Activated naive CD8-positive, alpha-beta T cell treated with anti-CD3 and anti-CD28 coated beads for 36 hours (primary cell): ENCODE results near the gene WDR45B. TPM values are rescaled to one million over a fixed set of nuclear protein-coding genes. Genes with fewer than 3 reads are reported as not detected.

Experiments used
- DNase-seq: peaks from one replicate; pipeline ENCODE4 v3.0.0; 2021
- H3K27ac Mint-ChIP-seq: one replicate; pipeline ENCODE4 v1.8.0; 2022; ENCODE audit warnings: mild to moderate bottlenecking, moderate library complexity, mixed read lengths
- H3K27me3 Mint-ChIP-seq: one replicate; pipeline ENCODE4 v1.8.0; 2022; ENCODE audit warnings: mild to moderate bottlenecking, mixed read lengths
- H3K36me3 Mint-ChIP-seq: one replicate; pipeline ENCODE4 v1.8.0; 2021; ENCODE audit warnings: mild to moderate bottlenecking, mixed read lengths
- H3K4me1 Mint-ChIP-seq: one replicate; pipeline ENCODE4 v1.8.0; 2021; ENCODE audit warnings: mixed read lengths
- H3K4me3 Mint-ChIP-seq: one replicate; pipeline ENCODE4 v1.8.0; 2022; ENCODE audit warnings: mild to moderate bottlenecking, moderate library complexity, mixed read lengths
- H3K9me3 Mint-ChIP-seq: one replicate; pipeline ENCODE4 v1.8.0; 2022; ENCODE audit warnings: mixed read lengths
- total RNA-seq, 2 experiments: library from RNA; stranded (reverse); gene quantifications; one replicate each; pipeline ENCODE4 v1.2.3, GENCODE V29; 2021

Gene WDR45B
- total RNA-seq, 2 experiments from 2014 or later: 60.3 to 61.1 TPM

DNA sequence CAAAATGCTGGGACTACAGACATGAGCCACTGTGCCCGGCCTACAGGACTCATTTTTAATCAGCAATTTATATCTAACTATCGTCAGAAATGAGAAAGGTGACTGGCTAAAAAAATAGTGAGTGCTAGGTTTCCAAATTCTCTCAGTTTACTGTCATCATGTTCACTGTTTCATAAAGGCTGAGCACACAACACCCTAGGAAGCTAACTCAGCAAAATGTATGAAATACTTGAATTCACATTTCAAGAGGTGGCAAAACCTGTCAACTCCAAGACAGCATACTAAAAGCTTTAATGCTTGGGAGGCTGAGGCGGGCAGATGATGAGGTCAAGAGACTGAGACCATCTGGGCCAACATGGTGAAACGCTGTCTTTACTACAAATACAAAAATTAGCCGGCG lies 16.7 kb downstream of the WDR45B start:
- Mint-ChIP-seq H3K27me3 (no peaks in the 10 kb centered on the region), H3K4me1 (peaks cover 16% of the 10 kb centered on the region), H3K27ac (no peak overlapping the region), H3K36me3 (peaks cover 23% of the 10 kb centered on the region), H3K9me3 (no peaks in the 10 kb centered on the region), H3K4me3 (no peak overlapping the region)
- no peak for DNase-seq

- peaks cover 24% of the 10 kb centered on the region for H3K36me3 Mint-ChIP-seq
- DNase-seq: no peak
- no peaks in the 10 kb centered on the region for H3K27me3 Mint-ChIP-seq
- no peaks in the 10 kb centered on the region for H3K9me3 Mint-ChIP-seq
- H3K4me3 Mint-ChIP-seq: no peak overlapping the region
- no peak overlapping the region for H3K27ac Mint-ChIP-seq
- H3K4me1 Mint-ChIP-seq: peaks cover 12% of the 10 kb centered on the region
Observed at GRCh38 chr17:82630212-82630611, 18.0 kb downstream of the WDR45B start.

DNA sequence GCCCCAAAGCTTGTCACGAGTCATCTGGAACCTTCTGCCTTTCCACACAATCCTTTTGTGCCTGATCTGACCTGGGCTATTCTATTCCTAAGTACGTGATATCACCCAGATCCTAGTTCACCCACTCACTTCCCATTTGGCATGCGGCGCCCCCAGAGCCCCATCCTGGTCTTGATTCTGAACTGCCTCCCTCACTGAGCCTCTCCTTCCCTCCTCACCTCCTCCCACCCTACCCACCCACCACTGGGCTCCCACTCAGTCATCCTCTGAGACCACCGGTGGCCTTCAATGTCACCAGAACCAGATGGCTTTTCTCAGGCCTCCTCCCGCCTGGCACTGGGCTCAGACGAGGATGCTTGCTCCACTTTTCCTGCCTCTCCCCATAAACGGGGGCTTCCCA lies 18.5 kb downstream of the WDR45B start:
- no peak for DNase-seq
- Mint-ChIP-seq H3K9me3 (no peaks in the 10 kb centered on the region), H3K4me3 (no peak overlapping the region), H3K4me1 (peaks cover 11% of the 10 kb centered on the region), H3K27ac (no peak overlapping the region), H3K27me3 (no peaks in the 10 kb centered on the region), H3K36me3 (peaks cover 28% of the 10 kb centered on the region)

GRCh38 chr17:82627405-82627804 lies 20.8 kb downstream of the WDR45B start:
- no peak for DNase-seq
- Mint-ChIP-seq H3K9me3 (no peaks in the 10 kb centered on the region), H3K4me1 (no peaks in the 10 kb centered on the region), H3K36me3 (peaks cover 30% of the 10 kb centered on the region), H3K4me3 (no peak overlapping the region), H3K27ac (no peak overlapping the region), H3K27me3 (no peaks in the 10 kb centered on the region)

- DNase-seq: no peak
- no peak overlapping the region for H3K27ac Mint-ChIP-seq
- no peak overlapping the region for H3K4me3 Mint-ChIP-seq
- no peaks in the 10 kb centered on the region for H3K9me3 Mint-ChIP-seq
- H3K4me1 Mint-ChIP-seq: no peaks in the 10 kb centered on the region
- no peaks in the 10 kb centered on the region for H3K27me3 Mint-ChIP-seq
- peaks cover 29% of the 10 kb centered on the region for H3K36me3 Mint-ChIP-seq
Observed at GRCh38 chr17:82623707-82624106, 24.5 kb downstream of the WDR45B start.

- no peak overlapping the region for H3K4me3 Mint-ChIP-seq
- H3K9me3 Mint-ChIP-seq: no peaks in the 10 kb centered on the region
- H3K27ac Mint-ChIP-seq: no peak overlapping the region
- H3K27me3 Mint-ChIP-seq: no peaks in the 10 kb centered on the region
- H3K36me3 Mint-ChIP-seq: peaks cover 23% of the 10 kb centered on the region
- DNase-seq: no peak
- no peaks in the 10 kb centered on the region for H3K4me1 Mint-ChIP-seq
Observed at GRCh38 chr17:82619641-82620040, 28.6 kb downstream of the WDR45B start.

- DNase-seq: no peak
- Mint-ChIP-seq H3K9me3 (no peaks in the 10 kb centered on the region), H3K4me3 (no peak overlapping the region), H3K27me3 (no peaks in the 10 kb centered on the region), H3K27ac (no peak overlapping the region), H3K36me3 (peaks cover 22% of the 10 kb centered on the region), H3K4me1 (no peaks in the 10 kb centered on the region)
Observed at GRCh38 chr17:82619211-82619610, 29.0 kb downstream of the WDR45B start.

DNA sequence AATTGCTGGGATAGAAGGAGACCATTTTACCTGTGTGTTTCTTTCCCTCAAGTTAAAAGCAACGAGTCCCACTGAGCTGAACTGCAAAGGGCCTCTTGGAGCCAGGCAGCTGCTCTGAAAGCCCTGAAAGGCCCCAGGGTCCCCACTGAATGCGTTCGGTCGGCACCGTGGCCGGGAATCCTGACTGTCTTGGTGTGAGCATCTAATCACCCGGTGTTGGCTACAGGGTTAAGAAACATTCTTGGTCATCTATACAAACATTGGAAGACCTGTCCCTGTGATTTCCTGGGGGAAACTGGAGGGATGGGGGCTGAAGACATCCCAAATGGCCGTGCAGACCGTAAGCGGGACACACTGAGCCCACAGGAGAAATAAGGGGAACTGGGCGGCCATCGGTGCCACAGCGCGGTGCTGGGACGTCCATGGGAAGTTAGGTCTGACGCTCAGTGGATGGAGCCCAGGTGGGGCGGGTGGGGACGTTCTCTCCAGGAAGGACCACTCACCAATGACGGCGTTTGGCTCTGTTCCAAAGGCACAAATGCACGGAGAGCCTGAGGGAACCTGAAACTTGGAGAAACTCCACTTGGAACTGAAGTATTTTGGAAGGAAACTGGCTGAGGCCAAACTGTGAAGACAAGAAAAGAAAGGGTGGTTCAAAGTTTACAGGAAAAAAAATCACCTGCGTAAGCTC lies 32.1 kb downstream of the WDR45B start:
- Mint-ChIP-seq H3K27me3 (no peaks in the 10 kb centered on the region), H3K4me3 (no peak overlapping the region), H3K9me3 (no peaks in the 10 kb centered on the region), H3K36me3 (peaks cover 22% of the 10 kb centered on the region), H3K4me1 (peaks cover 2% of the 10 kb centered on the region), H3K27ac (no peak overlapping the region)
- DNase-seq: no peak

DNA sequence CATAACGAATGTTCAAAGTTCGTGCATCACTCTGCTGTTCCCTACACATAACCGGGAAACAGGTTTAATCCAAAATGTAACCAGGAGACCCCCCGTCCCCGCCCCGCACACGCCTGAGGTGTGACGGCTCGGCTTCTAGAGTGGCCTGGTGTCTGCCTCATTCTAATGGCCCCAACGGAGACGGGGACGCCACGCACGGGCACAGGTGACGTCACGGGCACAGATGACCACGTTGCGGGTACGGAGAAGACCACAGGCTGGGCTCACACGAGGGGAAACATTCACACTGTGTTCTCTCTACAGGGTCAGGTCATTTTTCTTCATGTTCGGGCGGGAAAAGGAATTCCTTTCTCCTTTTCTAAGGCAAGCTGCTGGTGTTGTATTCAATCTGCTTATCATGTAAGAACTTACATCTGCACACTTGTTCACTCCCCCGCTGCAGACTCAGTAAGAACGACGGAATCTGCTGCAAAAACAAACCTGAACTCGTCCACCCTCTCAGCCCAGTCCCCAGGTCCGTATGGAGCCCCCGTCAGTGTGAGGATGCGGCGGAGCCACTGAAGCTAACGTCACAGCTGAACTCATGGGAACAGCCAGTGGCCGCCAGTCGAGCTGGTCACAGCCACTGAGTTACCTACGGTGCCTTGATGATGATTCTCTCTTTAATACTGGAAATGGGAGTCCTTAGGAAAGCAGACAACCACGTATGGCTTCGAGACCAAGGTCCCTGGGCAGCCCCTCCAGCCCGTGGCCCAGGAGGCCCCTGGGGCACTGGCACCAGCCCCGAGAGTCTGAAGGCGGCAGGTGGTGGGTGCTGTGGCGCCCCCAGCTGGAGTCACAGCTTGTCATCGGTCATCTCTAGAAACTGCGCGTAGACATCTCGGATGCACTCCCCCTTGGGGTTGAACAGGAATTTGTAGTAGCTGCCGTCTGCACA lies 32.9 kb downstream of the WDR45B start:
- Mint-ChIP-seq H3K4me3 (no peak overlapping the region), H3K36me3 (peaks cover 24% of the 10 kb centered on the region), H3K27me3 (no peaks in the 10 kb centered on the region), H3K27ac (no peak overlapping the region), H3K4me1 (peaks cover 2% of the 10 kb centered on the region), H3K9me3 (no peaks in the 10 kb centered on the region)
- no peak for DNase-seq

DNA sequence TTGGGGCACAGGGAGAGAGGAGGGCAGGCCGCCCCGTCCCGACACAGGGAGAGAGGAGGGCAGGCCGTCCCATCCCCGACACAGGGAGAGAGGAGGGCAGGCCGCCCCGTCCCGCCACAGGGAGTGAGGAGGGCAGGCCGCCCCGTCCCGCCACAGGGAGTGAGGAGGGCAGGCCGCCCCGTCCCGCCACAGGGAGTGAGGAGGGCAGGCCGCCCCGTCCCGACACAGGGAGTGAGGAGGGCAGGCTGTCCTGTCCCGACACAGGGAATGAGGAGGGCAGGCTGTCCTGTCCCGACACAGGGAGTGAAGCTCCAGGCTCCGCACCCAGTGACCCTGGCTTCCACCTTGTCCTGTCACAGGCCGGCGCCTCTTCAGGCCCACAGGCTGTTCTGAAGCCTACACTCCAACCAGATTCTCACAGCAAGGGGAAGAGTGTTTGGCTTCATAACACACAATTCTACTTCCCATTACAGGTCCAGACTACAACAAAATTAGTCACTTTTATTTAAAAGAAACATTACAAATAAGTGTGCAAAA lies 34.1 kb downstream of the WDR45B start:
- no peaks in the 10 kb centered on the region for H3K27me3 Mint-ChIP-seq
- H3K27ac Mint-ChIP-seq: no peak overlapping the region
- H3K4me3 Mint-ChIP-seq: no peak overlapping the region
- no peak for DNase-seq
- H3K9me3 Mint-ChIP-seq: no peaks in the 10 kb centered on the region
- peaks cover 2% of the 10 kb centered on the region for H3K4me1 Mint-ChIP-seq
- peaks cover 20% of the 10 kb centered on the region for H3K36me3 Mint-ChIP-seq

DNA sequence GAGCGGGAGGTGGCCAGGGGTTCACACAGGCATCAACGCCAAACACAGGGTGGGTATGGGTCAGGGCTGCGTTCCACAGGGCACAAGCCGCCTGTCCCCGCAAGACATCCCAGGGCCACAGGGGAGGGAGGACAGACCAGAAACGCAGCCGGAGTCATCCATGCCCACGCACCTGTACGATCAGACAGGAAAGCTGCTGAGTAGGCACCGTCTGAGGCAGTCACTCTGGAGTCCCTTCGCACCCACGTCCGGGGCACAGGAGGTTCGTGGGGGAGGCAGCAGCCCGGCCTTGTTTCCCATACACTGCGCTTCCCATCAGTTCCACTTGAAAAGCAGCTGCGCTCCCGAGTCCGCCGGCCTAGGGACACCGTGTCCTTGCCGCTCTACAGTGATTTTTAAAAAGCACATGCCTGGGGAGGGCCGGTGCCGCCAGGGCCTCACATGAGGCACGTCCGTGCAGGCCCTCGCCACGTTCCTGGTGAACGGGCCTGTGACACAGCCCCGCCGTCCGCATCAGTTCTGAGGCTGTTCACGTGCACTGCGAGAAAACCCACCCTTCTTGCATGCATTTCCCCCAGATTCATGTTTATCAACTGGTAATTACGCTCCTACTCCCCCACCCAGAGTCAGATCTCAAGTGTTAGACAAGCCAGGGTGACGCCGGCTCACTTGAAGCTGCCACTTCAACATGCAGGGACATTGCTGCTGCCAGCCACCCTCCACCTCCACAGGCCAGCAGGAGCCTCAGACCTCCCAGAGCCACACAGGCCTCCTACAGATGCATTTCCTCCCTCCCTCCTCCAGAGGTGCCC lies 34.8 kb downstream of the WDR45B start:
- Mint-ChIP-seq H3K36me3 (peaks cover 21% of the 10 kb centered on the region), H3K4me1 (peaks cover 2% of the 10 kb centered on the region), H3K9me3 (no peaks in the 10 kb centered on the region), H3K27ac (no peak overlapping the region), H3K27me3 (no peaks in the 10 kb centered on the region), H3K4me3 (no peak overlapping the region)
- DNase-seq: no peak

GRCh38 chr17:82611140-82612058 lies 36.8 kb downstream of the WDR45B start:
- Mint-ChIP-seq H3K9me3 (no peaks in the 10 kb centered on the region), H3K4me1 (peaks cover 2% of the 10 kb centered on the region), H3K27me3 (no peaks in the 10 kb centered on the region), H3K27ac (no peak overlapping the region), H3K36me3 (peaks cover 21% of the 10 kb centered on the region), H3K4me3 (no peak overlapping the region)
- DNase-seq: no peak

GRCh38 chr17:82609655-82610054 lies 38.6 kb downstream of the WDR45B start:
- H3K9me3 Mint-ChIP-seq: no peaks in the 10 kb centered on the region
- no peak for DNase-seq
- peaks cover 20% of the 10 kb centered on the region for H3K36me3 Mint-ChIP-seq
- H3K4me3 Mint-ChIP-seq: no peak overlapping the region
- H3K4me1 Mint-ChIP-seq: peaks cover 2% of the 10 kb centered on the region
- no peak overlapping the region for H3K27ac Mint-ChIP-seq
- no peaks in the 10 kb centered on the region for H3K27me3 Mint-ChIP-seq

DNA sequence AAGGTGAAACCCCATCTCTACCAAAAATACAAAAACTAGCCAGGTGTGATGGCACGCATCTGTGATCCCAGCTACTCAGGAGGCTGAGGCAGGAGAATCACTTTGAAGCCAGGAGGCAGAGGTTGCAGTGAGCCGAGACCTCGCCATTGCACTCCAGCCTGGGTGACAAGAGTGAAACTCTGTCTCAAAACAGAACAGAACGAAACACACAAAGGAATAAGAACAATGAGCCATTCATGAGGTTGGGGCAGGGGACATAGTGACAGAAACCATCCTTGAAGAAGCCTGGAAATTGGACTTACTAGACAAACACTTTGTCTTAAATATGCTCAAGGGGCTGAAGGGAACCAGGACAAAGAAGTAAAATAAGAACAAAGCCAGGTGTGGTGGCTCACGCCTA lies 39.4 kb downstream of the WDR45B start:
- H3K4me1 Mint-ChIP-seq: peaks cover 5% of the 10 kb centered on the region
- no peaks in the 10 kb centered on the region for H3K9me3 Mint-ChIP-seq
- H3K36me3 Mint-ChIP-seq: peaks cover 21% of the 10 kb centered on the region
- H3K27ac Mint-ChIP-seq: no peak overlapping the region
- no peaks in the 10 kb centered on the region for H3K27me3 Mint-ChIP-seq
- DNase-seq: no peak
- no peak overlapping the region for H3K4me3 Mint-ChIP-seq
